HCT116 (cell line): Measurements from ENCODE around the gene SEMA5A. TPM values are rescaled to one million over a fixed set of nuclear protein-coding genes. Genes with fewer than 3 reads are reported as not detected.

ENCODE experiments used
- ATAC-seq: fragments of 200-7000 bp; cut with Tn5 transposase; 2 replicates; pipeline ENCODE4 v1.9.1; 2020; ENCODE audit warnings: mild to moderate bottlenecking, moderate library complexity
- BruUV-seq: library from RNA; stranded (reverse); fragments of 400-500 nt; replicated peaks from 2 replicates; lab custom pipeline; 2021; lab: Mats Ljungman, UMichigan
- CTCF ChIA-PET: fragments of 300-600 bp; sonication (Branson Sonifier 250); formaldehyde crosslinking; loops from one replicate; lab custom pipeline; 2021; ENCODE audit warnings: antibody characterized with exemption; lab: Charles Lee
- POLR2A ChIA-PET: fragments of 300-600, 350-600 bp; sonication (Branson Sonifier 250); formaldehyde crosslinking; loops from one replicate; lab custom pipeline; 2021; ENCODE audit warnings: antibody characterized with exemption; lab: Charles Lee
- RAD21 ChIA-PET, 2 experiments: fragments of 300-600 bp; sonication (Branson Sonifier 250); formaldehyde crosslinking; loops; one replicate each; lab custom pipeline; 2023; ENCODE audit warnings: low total read pairs in 2 of 2; ENCODE audit not compliant: uncharacterized antibody in 2 of 2, unreplicated experiment in 2 of 2, low non-redundant PET in 1 of 2; lab: Charles Lee
- DNase-seq: peaks from one replicate; pipeline ENCODE4 v3.0.0-alpha.2; 2010; ENCODE audit warnings: low read depth, low spot score
- H2AFZ ChIP-seq: fragments of 200-600 bp; shearing (Covaris generic), sonication (generic); 2 replicates; pipeline ENCODE4 v1.6.1; 2017; ENCODE audit warnings: low read depth, mixed run types, mixed read lengths, antibody characterized with exemption, low read length; ENCODE audit not compliant: poor library complexity, severe bottlenecking
- H3K27ac ChIP-seq: 2 replicates; pipeline ENCODE4 v1.5.1; 2012; ENCODE audit warnings: low read depth, low read length
- H3K27me3 ChIP-seq: fragments of 200-600 bp; sonication (generic); 2 replicates; pipeline ENCODE4 v1.6.1; 2016; ENCODE audit warnings: mixed run types, low read length, mixed read lengths; ENCODE audit not compliant: insufficient read depth
- H3K36me3 ChIP-seq, 2 experiments: fragments of 200-500 bp in 1 of 2; fragments of 200-600 bp in 1 of 2; sonication (Bioruptor generic) in 1 of 2; sonication (generic) in 1 of 2; 2 replicates each; pipeline versions ENCODE4 v1.5.1 to v1.6.1; 2014 to 2016; ENCODE audit warnings: low read length in 2 of 2, inconsistent platforms in 1 of 2, mixed read lengths in 1 of 2, mixed run types in 1 of 2; ENCODE audit not compliant: insufficient read depth in 2 of 2, control insufficient read depth in 1 of 2
- H3K4me1 ChIP-seq, 2 experiments: fragments of 200-600 bp in 1 of 2; sonication (generic) in 1 of 2; 2 replicates each; pipeline versions ENCODE4 v1.5.1 to v1.6.1; 2012 to 2017; ENCODE audit warnings: low read length in 2 of 2, inconsistent platforms in 1 of 2, mild to moderate bottlenecking in 1 of 2, mixed read lengths in 1 of 2, mixed run types in 1 of 2, moderate library complexity in 1 of 2; ENCODE audit not compliant: insufficient read depth in 2 of 2, control insufficient read depth in 1 of 2
- H3K4me2 ChIP-seq: fragments of 200-600 bp; sonication (generic); 2 replicates; pipeline ENCODE4 v1.6.1; 2017; ENCODE audit warnings: mixed run types, low read length, mixed read lengths
- H3K4me3 ChIP-seq, 2 experiments: fragments of 200-600 bp in 1 of 2; sonication (generic) in 1 of 2; replicated peaks in 1 of 2; 2 replicates each; pipeline ENCODE4 v1.5.1; 2011 to 2016; ENCODE audit warnings: low read length in 2 of 2, control low read depth in 1 of 2, low read depth in 1 of 2, mild to moderate bottlenecking in 1 of 2, mixed read lengths in 1 of 2, mixed run types in 1 of 2
- H3K79me2 ChIP-seq: fragments of 200-600 bp; sonication (generic); 2 replicates; pipeline ENCODE4 v1.6.1; 2017; ENCODE audit warnings: mild to moderate bottlenecking, mixed run types, low read length, moderate library complexity, mixed read lengths; ENCODE audit not compliant: insufficient read depth
- H3K9ac ChIP-seq: fragments of 200-600 bp; sonication (generic); 2 replicates; pipeline ENCODE4 v1.6.1; 2016; ENCODE audit warnings: low read length, mixed read lengths
- H3K9me2 ChIP-seq: fragments of 200-600 bp; sonication (generic), shearing (Covaris generic); 2 replicates; pipeline ENCODE4 v1.6.1; 2017; ENCODE audit warnings: mixed run types, mild to moderate bottlenecking, moderate library complexity; ENCODE audit not compliant: insufficient read depth
- H3K9me3 ChIP-seq, 2 experiments: fragments of 200-500 bp in 1 of 2; fragments of 200-600 bp in 1 of 2; sonication (Bioruptor generic) in 1 of 2; sonication (generic) in 1 of 2; 2 replicates each; pipeline ENCODE4 v1.6.1; 2014 to 2017; ENCODE audit warnings: low read length in 2 of 2, mixed read lengths in 2 of 2, inconsistent platforms in 1 of 2, low read depth in 1 of 2, mild to moderate bottlenecking in 1 of 2, mixed run types in 1 of 2, moderate library complexity in 1 of 2; ENCODE audit not compliant: control insufficient read depth in 1 of 2, insufficient read depth in 1 of 2
- H4K20me1 ChIP-seq: fragments of 200-600 bp; sonication (generic), shearing (Covaris generic); 2 replicates; pipeline ENCODE4 v1.6.1; 2017; ENCODE audit warnings: mixed run types, mild to moderate bottlenecking, moderate library complexity; ENCODE audit not compliant: insufficient read depth
- EGR1 ChIP-seq: IDR thresholded peaks from 2 replicates; pipeline ENCODE4 v1.6.1; 2012; ENCODE audit warnings: low read depth
- ELF1 ChIP-seq: IDR thresholded peaks from 2 replicates; pipeline ENCODE4 v1.6.1; 2012; ENCODE audit warnings: low read depth, borderline replicate concordance
- EZH2 ChIP-seq: fragments of 200-600 bp; sonication (generic); IDR thresholded peaks from 2 replicates; pipeline ENCODE4 v1.6.1; 2017; ENCODE audit warnings: antibody characterized with exemption, mixed run types
- POLR2A ChIP-seq: IDR thresholded peaks from 2 replicates; pipeline ENCODE4 v1.7.0; 2011; ENCODE audit warnings: borderline replicate concordance; ENCODE audit not compliant: insufficient read depth, insufficient read length; ENCODE audit errors: extremely low read depth
- REST ChIP-seq: IDR thresholded peaks from 2 replicates; pipeline ENCODE4 v1.6.1; 2012; ENCODE audit warnings: low read depth
- SIN3A ChIP-seq: IDR thresholded peaks from 2 replicates; pipeline ENCODE4 v1.6.1; 2012; ENCODE audit warnings: low read depth
- SP1 ChIP-seq: IDR thresholded peaks from 2 replicates; pipeline ENCODE4 v1.6.1; 2012; ENCODE audit warnings: low read depth
- TCF7L2 ChIP-seq: IDR thresholded peaks from 2 replicates; pipeline ENCODE4 v1.7.0; 2011; ENCODE audit warnings: borderline replicate concordance, inconsistent platforms; ENCODE audit not compliant: insufficient read depth, insufficient read length; ENCODE audit errors: extremely low read depth
- ZBTB33 ChIP-seq: IDR thresholded peaks from 2 replicates; pipeline ENCODE4 v1.6.1; 2011; ENCODE audit warnings: mild to moderate bottlenecking, low read length, moderate library complexity; ENCODE audit not compliant: insufficient replicate concordance; ENCODE audit errors: extremely low read depth
- intact Hi-C: fragments of 100-400 bp; cut with micrococcal nuclease; formaldehyde crosslinking; loops from 2 replicates; pipeline ENCODE4 v1.10.0; 2022
- total RNA-seq: library from RNA; stranded (reverse); gene quantifications from one replicate; pipeline ENCODE4 v1.2.1, GENCODE V29; 2021; ENCODE audit not compliant: unreplicated experiment

SEMA5A gene
- total RNA-seq, 1 experiment from 2014 or later, result 0.02 TPM

- ATAC-seq, result no peak
- DNase-seq, result no peak
- TF ChIP-seq REST, result no peak
- TF ChIP-seq SIN3A, result no peak
- TF ChIP-seq ELF1, result no peak
- no peak for TF ChIP-seq TCF7L2
- no peak for TF ChIP-seq EGR1
- no peak for TF ChIP-seq ZBTB33
- TF ChIP-seq EZH2, result no peak
- no peak for TF ChIP-seq POLR2A
- no peak for TF ChIP-seq SP1
- Histone ChIP-seq H3K79me2 (no peaks in the 10 kb centered on the region), H3K4me3 (no peak overlapping the region), H2AFZ (no peak overlapping the region), H3K9me3 (peaks cover 0 to 17% of the 10 kb centered on the region in 2 experiments; a peak in 2 of 4 replicates), H3K36me3 (no peaks in the 10 kb centered on the region), H3K27me3 (no peaks in the 10 kb centered on the region), H3K4me1 (no peaks in the 10 kb centered on the region), H3K27ac (no peak overlapping the region), H3K9me2 (no peaks in the 10 kb centered on the region), H3K9ac (no peak overlapping the region), H3K4me2 (no peak overlapping the region), H4K20me1 (no peaks in the 10 kb centered on the region)
- intact Hi-C loops, result no loop called here
- ChIA-PET CTCF (no interaction called here), POLR2A (no interaction called here), RAD21 (no interaction called here)
- no TSS peak for BruUV-seq
These were observed 7.7 kb upstream of the SEMA5A start for GRCh38 chr5:9553561-9553960.
